Liver (tissue), 3 donors: ENCODE measurements around the gene JMJD1C.

ENCODE experiments used
- RAD21 ChIP-seq, 2 donors: IDR thresholded peaks; 2 replicates each; pipeline ENCODE4 v1.6.1; 2016; ENCODE audit warnings: antibody characterized with exemption in 2 of 2, mild to moderate bottlenecking in 2 of 2
- TF ChIP-seq, protein P1 (sequence below): fragments of 150-350 bp; IDR thresholded peaks from 2 replicates; pipeline ENCODE4 v1.5.1; 2017; ENCODE audit warnings: improper control_type of control experiment, low read depth, low read length; ENCODE audit not compliant: missing input control
- TF ChIP-seq, protein P2 (sequence below): IDR thresholded peaks from 2 replicates; pipeline ENCODE4 v1.6.1; 2016; ENCODE audit warnings: antibody characterized with exemption, mild to moderate bottlenecking
- TF ChIP-seq, protein P3 (sequence below): IDR thresholded peaks from 2 replicates; pipeline ENCODE4 v1.6.1; 2016; ENCODE audit warnings: antibody characterized with exemption
- donor health status: healthy.
- donor health status: healthy.

DNA sequence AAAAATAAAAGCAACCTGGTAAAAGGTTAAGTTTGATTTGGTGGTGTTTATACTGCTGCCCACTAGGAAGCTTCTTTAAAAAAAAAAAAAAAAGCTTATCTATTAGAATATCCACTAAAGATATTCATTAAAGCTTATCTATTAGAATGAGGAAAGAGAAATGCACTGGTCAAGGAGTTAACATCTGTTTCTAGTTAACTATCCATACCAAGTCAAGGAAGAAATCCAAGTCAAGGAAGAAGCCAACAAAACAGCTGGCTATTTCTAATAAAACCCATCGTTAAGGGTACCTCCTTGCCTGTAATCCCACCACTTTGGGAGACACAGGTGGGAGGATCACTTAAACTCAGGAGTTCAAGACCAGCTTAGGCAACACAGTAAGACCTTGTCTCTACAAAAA is 82.6 kb downstream of the JMJD1C start:
- TF ChIP-seq, protein P1, sequence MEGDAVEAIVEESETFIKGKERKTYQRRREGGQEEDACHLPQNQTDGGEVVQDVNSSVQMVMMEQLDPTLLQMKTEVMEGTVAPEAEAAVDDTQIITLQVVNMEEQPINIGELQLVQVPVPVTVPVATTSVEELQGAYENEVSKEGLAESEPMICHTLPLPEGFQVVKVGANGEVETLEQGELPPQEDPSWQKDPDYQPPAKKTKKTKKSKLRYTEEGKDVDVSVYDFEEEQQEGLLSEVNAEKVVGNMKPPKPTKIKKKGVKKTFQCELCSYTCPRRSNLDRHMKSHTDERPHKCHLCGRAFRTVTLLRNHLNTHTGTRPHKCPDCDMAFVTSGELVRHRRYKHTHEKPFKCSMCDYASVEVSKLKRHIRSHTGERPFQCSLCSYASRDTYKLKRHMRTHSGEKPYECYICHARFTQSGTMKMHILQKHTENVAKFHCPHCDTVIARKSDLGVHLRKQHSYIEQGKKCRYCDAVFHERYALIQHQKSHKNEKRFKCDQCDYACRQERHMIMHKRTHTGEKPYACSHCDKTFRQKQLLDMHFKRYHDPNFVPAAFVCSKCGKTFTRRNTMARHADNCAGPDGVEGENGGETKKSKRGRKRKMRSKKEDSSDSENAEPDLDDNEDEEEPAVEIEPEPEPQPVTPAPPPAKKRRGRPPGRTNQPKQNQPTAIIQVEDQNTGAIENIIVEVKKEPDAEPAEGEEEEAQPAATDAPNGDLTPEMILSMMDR = no peak
- TF ChIP-seq, protein P2, sequence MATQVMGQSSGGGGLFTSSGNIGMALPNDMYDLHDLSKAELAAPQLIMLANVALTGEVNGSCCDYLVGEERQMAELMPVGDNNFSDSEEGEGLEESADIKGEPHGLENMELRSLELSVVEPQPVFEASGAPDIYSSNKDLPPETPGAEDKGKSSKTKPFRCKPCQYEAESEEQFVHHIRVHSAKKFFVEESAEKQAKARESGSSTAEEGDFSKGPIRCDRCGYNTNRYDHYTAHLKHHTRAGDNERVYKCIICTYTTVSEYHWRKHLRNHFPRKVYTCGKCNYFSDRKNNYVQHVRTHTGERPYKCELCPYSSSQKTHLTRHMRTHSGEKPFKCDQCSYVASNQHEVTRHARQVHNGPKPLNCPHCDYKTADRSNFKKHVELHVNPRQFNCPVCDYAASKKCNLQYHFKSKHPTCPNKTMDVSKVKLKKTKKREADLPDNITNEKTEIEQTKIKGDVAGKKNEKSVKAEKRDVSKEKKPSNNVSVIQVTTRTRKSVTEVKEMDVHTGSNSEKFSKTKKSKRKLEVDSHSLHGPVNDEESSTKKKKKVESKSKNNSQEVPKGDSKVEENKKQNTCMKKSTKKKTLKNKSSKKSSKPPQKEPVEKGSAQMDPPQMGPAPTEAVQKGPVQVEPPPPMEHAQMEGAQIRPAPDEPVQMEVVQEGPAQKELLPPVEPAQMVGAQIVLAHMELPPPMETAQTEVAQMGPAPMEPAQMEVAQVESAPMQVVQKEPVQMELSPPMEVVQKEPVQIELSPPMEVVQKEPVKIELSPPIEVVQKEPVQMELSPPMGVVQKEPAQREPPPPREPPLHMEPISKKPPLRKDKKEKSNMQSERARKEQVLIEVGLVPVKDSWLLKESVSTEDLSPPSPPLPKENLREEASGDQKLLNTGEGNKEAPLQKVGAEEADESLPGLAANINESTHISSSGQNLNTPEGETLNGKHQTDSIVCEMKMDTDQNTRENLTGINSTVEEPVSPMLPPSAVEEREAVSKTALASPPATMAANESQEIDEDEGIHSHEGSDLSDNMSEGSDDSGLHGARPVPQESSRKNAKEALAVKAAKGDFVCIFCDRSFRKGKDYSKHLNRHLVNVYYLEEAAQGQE = no peak
- TF ChIP-seq RAD21 (IDR thresholded peaks at IDR 0.05) = no peak
- TF ChIP-seq, protein P3, sequence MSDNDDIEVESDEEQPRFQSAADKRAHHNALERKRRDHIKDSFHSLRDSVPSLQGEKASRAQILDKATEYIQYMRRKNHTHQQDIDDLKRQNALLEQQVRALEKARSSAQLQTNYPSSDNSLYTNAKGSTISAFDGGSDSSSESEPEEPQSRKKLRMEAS = no peak
